SJCRH30 (cell line): ENCODE measurements around the gene RRP1. TPM values are rescaled to one million over a fixed set of nuclear protein-coding genes. Genes with fewer than 3 reads are reported as not detected.

Source experiments
- DNase-seq, 2 experiments: peaks; one replicate each; pipeline ENCODE4 v3.0.0-alpha.2; 2015 to 2020
- H3K27ac ChIP-seq: fragments of 250-450 bp; sonication (Bioruptor Pico); 2 replicates; pipeline ENCODE4 v1.5.1; 2020; ENCODE audit warnings: mild to moderate bottlenecking, moderate library complexity
- H3K27me3 ChIP-seq: fragments of 250-450 bp; sonication (Bioruptor Pico); 2 replicates; pipeline ENCODE4 v1.5.1; 2020; ENCODE audit warnings: mild to moderate bottlenecking, moderate library complexity
- H3K36me3 ChIP-seq: fragments of 250-450 bp; sonication (Bioruptor Pico); 2 replicates; pipeline ENCODE4 v1.5.1; 2020; ENCODE audit warnings: mild to moderate bottlenecking, moderate library complexity
- H3K4me1 ChIP-seq: fragments of 250-450 bp; sonication (Bioruptor Pico); 2 replicates; pipeline ENCODE4 v1.5.1; 2020; ENCODE audit warnings: mild to moderate bottlenecking, moderate library complexity
- H3K4me3 ChIP-seq: fragments of 250-450 bp; sonication (Bioruptor Pico); 2 replicates; pipeline ENCODE4 v1.5.1; 2020; ENCODE audit warnings: mild to moderate bottlenecking, moderate library complexity
- H3K9me3 ChIP-seq: fragments of 250-450 bp; sonication (Bioruptor Pico); replicated peaks from 2 replicates; pipeline ENCODE4 v1.5.1; 2020; ENCODE audit warnings: mild to moderate bottlenecking, moderate library complexity
- total RNA-seq: library from RNA; depleted of rRNA; stranded (reverse); fragments of >200 nt; shearing (Covaris generic); gene quantifications from 2 replicates; pipeline ENCODE4 v1.2.3, GENCODE V29; 2014; rRNA removed

Gene RRP1
- total RNA-seq, 1 experiment from 2014 or later: 36.2 TPM

DNA sequence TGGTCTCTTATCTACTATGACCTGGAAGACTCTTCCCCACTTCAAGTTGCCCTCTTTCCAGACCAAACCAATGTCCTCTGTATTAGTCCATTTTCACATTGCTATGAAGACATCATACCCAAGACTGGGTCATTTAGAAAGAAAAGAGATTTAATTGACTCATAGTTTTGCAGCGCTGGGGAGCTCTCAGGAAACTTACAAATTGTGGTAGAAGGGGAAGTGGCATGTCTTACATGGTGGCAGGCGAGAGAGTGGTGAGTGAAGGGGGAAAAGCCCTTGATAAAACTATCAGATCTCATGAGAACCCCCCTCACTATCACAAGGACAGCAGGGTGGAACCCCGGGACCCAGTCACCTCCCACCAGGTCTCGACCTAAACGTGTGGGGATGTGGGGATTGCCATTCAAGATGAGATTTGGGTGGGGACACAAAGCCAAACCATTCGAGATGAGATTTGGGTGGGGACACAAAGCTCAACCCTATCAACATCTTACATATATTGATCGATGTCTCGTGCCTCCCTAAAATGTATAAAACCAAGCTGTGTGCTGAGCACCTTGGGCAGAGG, 61.4 kb downstream of the RRP1 start:
- Histone ChIP-seq H3K27ac (no peak overlapping the region), H3K9me3 (0 out of 2 replicates have a peak, but pooled peaks cover 2% of the 10 kb centered on the region), H3K27me3 (no peaks in the 10 kb centered on the region), H3K36me3 (no peaks in the 10 kb centered on the region), H3K4me3 (no peak overlapping the region), H3K4me1 (no peaks in the 10 kb centered on the region)
- no peak for DNase-seq

DNA sequence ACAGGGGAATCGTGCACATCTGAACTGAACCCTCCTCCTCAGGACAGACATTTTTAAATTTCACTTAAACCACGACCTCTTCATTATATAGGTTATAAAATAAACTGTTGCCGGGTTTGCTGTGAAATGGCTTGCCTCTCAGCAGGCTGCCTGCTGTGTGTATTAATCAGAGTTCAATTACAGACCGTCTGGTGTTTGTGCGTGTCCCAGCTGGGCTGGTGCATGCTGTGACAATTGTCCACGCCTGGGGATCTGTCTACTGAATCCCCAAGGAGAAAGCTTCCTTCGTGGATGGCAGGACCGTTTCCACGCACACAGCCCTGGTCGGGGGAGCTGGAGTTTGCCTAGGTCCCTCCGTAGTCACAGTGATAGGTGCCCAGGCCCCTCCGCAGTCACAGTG, 62.2 kb downstream of the RRP1 start:
- Histone ChIP-seq H3K4me3 (no peak overlapping the region), H3K9me3 (0 out of 2 replicates have a peak, but pooled peaks cover 2% of the 10 kb centered on the region), H3K4me1 (no peaks in the 10 kb centered on the region), H3K27ac (no peak overlapping the region), H3K36me3 (no peaks in the 10 kb centered on the region), H3K27me3 (no peaks in the 10 kb centered on the region)
- DNase-seq: no peak

GRCh38 chr21:43853851-43854772, 64.7 kb downstream of the RRP1 start:
- no peaks in the 10 kb centered on the region for H3K9me3 ChIP-seq
- H3K4me1 ChIP-seq: no peaks in the 10 kb centered on the region
- H3K36me3 ChIP-seq: no peaks in the 10 kb centered on the region
- no peak overlapping the region for H3K27ac ChIP-seq
- DNase-seq: no peak
- no peak overlapping the region for H3K4me3 ChIP-seq
- peaks cover 5% of the 10 kb centered on the region; the same call in 1 of the 2 replicates for H3K27me3 ChIP-seq

Other genes with a start within 250 kb of the RRP1 start
- gene HSF2BP, start 130.1 kb upstream of the RRP1 start, total RNA-seq: 2.0 and 2.1 TPM in 2 replicates
- gene RRP1B, start 130.0 kb upstream of the RRP1 start, total RNA-seq: 80.8 and 82.8 TPM in 2 replicates
- 41.5 and 46.4 TPM in 2 replicates for gene PDXK, start 70.4 kb upstream of the RRP1 start, total RNA-seq
- 18.7 and 19.0 TPM in 2 replicates for gene CSTB, start 13.3 kb upstream of the RRP1 start, total RNA-seq
- 16.4 and 18.3 TPM in 2 replicates for gene AGPAT3, start 75.6 kb downstream of the RRP1 start, total RNA-seq
- gene TRAPPC10, start 222.7 kb downstream of the RRP1 start, total RNA-seq: 24.6 and 31.0 TPM in 2 replicates